ENCODE measurements around the gene CNTRL.

- TF ChIP-seq POLR2A (IDR thresholded peaks at IDR 0.05; ENCODE audit: low read depth, low read length) (no peak), POLR2AphosphoS5 (IDR thresholded peaks at IDR 0.05; ENCODE audit: low read depth, low read length) (no peak)
Observed at GRCh38 chr9:121138973-121139372, 64.2 kb downstream of the CNTRL start.
